GM19455 (cell line): ENCODE results near the gene P3H3.
A peak's percentile ranks its signal among the peaks of the same experiment; 100 is the strongest.
"Not testable (repeated sequence)": the region's sequence is repeated elsewhere in the genome, so short reads cannot be mapped to it uniquely, and the experiment has no call there.

ENCODE experiments used
- ATAC-seq: cut with Tn5 transposase; IDR thresholded peaks from one replicate; pipeline ENCODE4 v1.9.1; 2021; ENCODE audit not compliant: unreplicated experiment

P3H3 gene

DNA sequence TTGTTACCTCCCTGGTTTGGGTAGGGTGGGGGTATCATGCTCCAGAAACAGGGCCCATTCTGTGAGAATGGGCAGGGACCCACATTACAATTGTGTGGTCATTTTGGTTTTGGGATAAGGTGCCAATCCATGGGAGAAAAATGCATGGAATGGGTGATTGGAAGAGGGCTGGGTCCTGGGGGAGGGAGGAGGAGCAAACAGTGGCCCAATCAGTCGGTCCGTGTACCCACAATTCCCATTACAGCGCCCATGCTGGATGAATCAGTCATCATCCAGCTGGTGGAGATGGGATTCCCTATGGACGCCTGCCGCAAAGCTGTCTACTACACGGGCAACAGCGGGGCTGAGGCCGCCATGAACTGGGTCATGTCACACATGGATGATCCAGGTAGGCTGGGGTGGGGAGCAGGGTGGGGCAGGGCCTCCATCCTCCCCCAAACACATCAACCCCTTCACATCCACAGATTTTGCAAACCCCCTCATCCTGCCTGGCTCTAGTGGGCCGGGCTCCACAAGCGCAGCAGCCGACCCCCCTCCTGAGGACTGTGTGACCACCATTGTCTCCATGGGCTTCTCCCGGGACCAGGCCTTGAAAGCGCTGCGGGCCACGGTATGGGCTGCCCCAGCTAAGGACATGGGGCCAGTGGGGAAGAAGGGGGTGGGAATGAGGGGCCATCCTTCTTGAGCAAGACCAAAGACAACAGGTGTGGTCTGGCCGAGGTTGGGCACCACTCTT is 35.5 kb downstream of the P3H3 start:
- ATAC-seq = no peak

DNA sequence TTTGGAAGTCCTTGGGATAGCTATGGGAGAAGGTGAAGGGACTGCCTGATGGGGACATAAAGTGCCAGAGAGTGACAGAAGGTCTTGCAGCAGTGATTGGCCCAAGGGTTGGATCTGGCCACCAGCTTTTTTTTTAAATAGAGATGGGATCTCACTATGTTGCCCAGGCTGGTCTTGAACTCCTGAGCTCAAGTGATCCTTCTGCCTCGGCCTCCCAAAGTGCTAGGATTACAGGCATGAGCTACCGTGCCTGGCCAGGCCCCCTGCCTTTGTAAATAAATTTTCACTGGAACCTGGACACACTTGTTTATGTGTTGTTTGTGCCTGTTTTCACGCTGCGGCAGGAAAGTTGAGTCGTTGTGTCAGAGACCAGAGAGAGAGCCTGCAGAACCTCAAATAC is 37.1 kb downstream of the P3H3 start:
- not testable (repeated sequence) for ATAC-seq

DNA sequence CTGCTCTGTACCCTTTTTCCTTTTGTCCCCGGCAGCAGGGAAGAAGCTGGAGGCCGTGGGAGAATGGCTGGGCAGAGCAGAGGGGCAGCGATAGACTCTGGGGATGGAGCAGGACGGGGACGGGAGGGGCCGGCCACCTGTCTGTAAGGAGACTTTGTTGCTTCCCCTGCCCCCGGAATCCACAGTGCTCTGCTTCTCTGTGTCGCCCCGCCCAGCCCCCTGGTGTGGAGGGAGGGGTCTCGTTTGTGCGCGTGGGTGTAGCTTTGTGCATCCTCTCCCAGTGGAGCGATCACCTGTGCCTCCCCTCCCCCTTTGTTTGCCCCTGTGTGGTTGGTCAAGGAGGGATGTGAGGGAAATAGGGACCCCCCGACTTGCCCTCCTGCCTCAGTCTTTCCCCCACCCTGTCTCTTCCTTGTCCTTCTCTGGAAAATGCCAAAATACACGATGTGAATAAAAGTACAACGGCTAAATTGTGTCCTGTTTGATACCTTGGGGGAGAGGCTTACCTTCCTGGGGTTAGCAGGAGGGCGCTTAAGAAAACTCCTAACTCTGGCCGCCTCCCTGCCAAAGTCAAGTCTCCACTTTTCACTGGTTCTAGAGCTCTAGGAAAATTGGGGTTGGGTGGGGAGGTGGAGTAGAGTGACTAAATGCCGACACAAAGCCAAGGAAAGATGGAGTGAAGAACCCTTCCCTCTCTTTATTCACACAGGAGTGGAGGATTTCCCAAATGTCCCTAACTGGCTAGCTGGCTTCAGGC is 38.1 kb downstream of the P3H3 start:
- no peak for ATAC-seq

DNA sequence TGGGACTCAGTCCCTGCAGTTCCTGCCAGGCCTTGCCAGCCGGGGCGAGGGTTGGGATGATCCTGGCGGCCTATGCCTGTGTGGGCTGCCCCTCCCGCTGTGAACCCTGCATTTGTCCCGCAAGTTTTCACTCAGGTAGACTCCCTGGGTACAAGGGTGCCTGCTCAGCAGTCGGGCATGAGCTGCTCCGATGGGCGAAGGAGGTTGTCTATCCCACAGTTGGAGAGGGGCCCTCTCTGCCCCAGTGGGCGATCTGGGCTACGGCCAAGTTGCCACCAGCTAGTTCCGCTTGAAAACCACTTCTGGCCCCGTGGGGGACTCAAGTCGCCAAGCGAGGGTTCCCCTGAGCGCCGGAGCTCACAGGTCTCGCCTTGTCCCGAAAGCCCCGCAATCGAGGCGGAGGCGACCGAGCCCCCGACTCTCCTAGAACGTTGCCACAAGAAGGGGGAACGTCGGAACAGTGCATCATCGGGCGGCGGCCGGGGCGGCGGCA is 38.8 kb downstream of the P3H3 start:
- ATAC-seq = peak; percentile 11

DNA sequence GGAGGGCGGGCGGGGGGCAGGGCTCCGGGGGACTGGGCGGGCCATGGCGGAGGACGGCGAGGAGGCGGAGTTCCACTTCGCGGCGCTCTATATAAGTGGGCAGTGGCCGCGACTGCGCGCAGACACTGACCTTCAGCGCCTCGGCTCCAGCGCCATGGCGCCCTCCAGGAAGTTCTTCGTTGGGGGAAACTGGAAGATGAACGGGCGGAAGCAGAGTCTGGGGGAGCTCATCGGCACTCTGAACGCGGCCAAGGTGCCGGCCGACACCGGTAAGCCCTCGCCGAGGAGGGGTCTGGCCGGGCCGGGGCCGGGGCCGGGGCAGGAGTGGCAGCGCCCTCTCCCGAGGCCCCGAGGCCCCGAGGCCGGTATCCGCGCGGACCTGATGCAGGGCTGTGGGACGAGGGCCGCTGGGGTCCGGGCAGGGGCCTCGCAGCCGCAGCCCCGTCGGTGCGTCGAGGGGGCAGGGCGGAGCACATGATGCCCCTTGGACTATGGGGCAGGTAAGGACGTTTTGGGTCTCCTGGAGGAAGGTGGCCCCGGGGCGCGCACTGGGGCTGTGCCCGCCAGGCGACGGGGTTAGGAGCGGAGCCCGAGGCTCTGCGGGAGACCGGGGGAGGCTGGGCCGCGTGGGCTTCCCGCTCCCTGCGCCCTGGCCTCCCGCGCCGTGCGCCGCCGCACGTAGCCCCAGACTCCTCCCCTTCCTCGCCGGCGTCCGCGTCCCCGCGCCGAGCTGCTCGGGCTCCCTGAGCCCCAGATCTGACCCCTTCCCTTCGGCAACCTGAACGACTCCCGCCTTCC is 39.4 kb downstream of the P3H3 start, which contains the start of gene TPI1:
TSS of gene TPI1 (plus strand) at position 119 of the 798 bp plus-strand sequence. CDS start at position 155, 36 bp downstream.
- ATAC-seq = peak; percentile 52

DNA sequence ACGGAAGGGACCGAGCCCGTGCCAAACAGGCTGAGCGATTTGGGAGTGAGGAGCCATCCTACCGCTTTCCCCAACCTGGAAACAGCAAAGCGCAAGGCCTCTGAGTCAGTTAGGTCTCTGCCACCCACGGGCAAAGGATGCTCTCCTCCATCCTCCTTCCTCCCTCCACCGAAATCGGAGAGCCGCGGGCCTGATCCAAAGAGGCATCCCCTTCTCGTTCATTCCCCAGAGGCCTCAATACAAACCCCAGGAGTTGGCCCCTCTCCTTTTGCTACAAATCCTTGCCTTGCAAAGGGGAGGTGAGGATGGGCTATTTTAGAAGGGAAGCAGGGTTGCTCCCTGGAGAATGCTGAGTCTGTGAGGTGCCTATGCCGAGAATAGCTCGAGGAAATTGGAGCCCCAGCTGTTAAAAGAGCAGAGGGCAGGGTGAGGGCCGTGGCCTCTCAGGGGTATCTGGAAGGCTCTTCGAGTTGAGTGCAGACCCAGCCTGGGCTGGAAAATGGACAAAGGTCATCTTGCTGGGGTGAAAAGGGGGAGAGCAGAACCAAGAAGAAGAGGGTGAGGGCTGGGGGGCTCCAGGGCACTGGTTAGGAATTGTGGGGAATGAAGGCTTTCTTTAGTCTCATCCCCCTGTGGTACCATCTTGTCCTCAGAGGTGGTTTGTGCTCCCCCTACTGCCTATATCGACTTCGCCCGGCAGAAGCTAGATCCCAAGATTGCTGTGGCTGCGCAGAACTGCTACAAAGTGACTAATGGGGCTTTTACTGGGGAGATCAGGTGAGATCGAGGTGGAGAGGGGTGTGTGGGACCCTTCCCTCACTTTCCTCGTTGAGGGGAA is 40.2 kb downstream of the P3H3 start:
- no peak for ATAC-seq

DNA sequence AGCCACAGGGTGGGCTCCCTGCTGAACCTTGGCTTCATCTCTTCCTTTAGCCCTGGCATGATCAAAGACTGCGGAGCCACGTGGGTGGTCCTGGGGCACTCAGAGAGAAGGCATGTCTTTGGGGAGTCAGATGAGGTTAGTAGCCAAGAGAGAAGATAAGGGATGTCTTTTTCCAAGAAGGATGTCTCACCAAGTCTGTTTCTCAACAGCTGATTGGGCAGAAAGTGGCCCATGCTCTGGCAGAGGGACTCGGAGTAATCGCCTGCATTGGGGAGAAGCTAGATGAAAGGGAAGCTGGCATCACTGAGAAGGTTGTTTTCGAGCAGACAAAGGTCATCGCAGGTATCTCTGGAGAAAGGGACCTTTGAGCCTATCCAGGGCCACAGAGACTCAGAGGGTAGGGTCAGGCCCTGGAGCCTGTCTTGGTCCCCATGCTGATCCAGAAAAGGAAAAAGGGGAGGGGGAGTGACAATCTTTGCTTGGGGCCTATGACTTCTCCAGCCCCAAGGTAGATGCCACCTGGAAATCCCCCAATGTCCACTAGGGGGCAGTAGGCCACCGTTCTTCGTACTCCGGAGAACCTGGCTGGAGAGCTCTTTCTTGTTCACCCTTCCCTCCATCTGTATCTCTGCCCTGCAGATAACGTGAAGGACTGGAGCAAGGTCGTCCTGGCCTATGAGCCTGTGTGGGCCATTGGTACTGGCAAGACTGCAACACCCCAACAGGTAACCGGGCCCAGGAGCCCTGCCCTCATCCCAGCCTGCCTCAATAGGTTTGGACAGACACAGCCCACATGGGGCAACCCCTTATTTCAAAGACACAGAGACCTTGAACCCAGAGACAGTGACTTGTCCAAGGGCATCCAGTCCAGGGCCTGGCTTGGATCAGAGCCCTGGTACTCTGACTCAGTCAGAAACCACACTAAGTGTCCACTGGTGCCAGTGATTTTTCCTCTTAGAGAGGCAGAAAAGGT is 41.1 kb downstream of the P3H3 start:
- no peak for ATAC-seq

DNA sequence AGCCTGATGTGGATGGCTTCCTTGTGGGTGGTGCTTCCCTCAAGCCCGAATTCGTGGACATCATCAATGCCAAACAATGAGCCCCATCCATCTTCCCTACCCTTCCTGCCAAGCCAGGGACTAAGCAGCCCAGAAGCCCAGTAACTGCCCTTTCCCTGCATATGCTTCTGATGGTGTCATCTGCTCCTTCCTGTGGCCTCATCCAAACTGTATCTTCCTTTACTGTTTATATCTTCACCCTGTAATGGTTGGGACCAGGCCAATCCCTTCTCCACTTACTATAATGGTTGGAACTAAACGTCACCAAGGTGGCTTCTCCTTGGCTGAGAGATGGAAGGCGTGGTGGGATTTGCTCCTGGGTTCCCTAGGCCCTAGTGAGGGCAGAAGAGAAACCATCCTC is 42.1 kb downstream of the P3H3 start:
- ATAC-seq = not testable (repeated sequence)

DNA sequence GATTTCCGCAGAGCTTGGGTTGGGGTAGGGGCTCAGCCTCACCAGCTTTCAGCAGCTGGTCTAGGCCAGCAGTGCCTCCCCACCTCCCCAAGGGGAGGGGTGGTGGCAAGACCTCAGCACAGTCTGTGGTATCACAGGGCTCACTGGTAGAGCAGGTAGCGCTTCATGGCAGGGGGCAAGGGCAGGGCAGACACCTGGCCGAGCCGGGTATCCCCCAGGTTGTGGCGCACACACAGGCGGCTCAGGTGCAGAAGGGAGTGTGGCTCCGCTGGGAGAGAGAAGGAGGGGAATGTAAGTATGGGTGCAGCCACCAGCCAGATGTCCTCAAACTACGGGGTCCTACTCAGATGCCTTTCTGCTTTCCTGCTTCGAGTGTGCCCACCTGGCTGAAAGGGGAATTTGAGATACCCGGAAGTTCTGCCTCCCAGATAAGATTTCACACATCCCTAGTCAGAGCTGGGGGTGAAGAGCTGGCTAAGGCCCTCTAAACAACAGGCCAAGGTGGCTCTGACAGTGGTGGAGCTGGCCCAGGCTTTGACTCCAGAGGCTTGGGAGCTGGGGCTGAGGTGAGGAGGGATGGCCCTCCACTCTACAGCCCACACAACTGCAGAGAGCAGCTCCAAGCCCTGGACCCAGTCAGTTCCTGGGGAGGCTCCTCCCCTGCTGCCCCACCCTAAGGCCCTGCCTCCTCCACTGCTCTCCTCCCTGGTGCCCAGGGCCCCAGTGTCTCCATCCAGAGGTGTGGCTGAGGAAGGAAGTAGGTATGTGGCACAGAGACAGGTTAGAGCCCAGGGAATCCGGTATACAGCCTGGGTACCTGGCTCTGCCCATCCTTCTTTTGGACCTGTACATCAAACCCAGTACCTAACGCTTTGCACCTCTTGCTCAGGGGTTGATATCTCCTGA is 43.1 kb downstream of the P3H3 start:
- no peak for ATAC-seq

DNA sequence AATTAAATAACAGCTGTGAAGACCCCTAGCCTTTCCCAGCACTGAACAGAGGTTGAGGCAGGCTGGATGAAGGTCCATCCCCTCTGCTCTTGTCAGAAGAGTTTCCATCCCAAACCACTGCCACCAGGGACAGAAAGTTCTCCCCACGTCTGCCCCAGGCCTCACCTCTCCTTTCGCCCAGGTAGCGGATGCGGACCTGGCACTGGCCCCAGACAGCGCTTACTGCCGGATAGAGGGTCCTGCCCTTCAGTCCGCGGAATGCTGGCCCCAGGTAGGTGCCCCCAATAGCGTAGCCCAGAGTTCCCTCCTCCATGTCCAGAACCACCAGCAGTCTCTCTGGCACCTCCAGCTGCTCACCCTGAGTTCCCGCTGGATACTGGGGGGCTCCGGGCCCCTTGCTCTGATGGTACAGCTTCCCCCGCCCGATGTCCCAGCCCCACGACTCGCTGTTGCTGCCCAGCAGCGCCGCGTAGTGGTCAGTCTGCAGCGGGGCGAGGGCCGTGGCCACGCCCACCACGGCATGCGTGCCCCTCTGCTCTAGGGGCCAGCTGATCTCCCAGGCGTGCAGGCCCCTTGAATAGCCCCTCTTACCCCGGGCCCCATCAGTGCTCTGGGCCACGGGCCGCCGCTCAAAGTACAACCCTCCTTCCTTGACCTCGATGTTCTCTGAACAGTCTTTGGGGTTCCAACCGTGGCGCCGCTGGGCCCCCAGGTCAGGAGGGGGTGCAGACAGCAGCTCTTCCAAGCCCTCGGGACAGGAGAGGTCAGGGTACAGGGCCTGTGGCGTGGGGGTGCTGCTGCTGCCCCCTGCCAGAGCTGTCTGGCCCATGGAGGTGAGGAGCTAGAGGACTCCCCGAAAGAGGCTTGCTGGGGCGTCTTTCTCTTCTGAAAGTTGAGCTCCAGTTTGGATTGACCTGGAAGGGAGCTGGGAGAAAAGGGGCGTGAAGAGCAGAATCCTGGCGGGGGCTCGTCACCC is 44.2 kb downstream of the P3H3 start:
- ATAC-seq = no peak

DNA sequence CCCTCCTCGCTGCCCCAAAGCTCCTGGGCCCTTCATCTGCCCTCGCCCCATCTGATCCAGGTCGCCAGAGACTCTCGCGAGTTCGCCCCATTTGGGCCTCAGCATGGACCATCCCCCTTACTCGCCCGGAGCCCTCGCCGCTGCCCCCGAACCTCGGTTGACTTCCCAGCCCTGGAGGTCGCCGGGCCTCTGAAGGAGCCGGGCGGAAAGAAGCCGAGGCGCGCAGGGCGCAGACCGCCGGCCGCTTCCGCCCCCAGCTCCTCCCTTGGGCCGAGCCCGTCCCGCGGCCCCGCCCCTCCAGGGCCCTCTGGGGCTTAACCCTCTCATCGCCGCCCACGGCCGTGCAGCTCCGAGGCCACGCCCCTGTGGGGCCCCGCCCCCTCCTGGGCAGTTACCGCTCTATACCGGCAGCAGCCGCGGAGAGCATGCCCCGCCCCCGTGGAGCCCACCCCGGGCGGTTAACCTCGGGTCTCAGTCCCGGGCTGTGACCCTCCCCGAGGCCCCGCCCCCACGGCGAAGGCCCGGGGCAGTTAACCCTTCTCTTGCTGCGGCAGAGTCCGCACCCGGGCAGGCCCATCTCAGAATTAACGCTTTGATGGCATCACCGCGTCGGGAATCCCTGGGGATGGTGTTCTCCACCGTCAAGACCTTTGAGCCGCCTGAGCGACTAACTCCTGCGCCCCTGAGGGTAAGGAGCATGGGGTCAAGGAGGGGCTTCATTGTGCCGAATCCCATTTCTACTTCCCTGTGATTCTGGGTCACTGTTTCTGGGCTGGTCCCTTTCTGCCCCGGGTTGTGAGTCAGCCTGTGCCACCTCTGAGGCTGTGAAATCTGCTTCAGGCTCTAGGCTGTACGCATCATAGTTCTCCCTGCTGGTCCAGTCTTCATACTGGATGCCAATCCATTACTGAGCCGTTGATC is 45.1 kb downstream of the P3H3 start, which contains the start of gene SPSB2:
TSS of gene SPSB2 (minus strand) at position 210 of the 921 bp plus-strand sequence. CDS start 402 bp downstream, outside the sequence.
- ATAC-seq = peak; percentile 72

DNA sequence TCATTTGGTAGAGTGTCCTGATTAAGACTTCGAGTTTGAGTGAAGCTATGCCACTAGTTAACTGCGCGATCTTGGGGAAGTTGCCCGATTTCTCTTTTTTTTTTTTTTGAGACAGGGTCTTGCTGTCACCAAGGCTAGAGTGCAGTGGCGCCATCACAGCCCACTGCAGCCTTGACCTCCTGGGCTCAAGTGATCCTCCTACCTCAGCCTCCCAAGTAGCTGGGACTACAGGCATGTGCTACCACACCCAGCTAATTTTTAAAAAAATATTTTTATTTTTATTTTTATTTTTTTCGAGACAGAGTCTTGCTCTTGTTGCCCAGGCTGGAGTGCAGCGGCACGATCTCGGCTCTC is 45.8 kb downstream of the P3H3 start:
- not testable (repeated sequence) for ATAC-seq

DNA sequence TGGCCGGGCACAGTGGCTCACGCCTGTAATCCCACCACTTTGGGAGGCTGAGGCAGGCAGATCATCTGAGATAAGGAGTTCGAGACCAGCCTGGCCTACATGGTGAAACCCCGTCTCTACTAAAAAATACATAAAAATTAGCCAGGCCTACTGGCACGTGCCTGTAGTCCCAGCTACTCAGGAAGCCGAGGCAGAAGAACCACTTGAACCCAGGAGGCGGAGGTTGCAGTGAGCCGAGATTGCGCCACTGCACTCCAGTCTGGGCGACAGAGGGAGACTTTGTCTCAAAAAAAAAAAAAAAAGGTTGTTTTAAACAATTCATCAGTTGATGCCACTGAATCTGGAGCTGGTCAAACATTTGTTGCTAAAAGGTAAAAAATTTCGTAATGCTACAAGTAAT is 51.6 kb downstream of the P3H3 start:
- not testable (repeated sequence) for ATAC-seq

DNA sequence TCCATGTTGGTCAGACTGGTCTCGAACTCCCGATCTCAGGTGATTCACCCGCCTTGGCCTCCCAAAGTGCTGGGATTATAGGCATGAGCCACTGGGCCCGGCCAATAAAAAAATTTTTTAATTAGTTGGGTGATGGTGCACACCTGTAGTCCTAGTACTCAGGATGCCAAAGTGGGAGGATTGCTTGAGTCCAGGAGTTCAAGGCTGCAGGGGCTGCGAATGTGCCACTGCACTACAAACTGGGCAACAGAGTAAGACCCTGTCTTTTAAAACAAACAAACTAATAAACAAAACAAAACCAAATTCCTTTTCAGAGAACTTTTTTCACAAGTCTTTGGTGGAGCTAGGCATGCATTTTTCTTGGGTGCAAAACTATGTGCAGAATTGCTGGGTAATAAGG is 55.0 kb downstream of the P3H3 start:
- ATAC-seq = no peak

DNA sequence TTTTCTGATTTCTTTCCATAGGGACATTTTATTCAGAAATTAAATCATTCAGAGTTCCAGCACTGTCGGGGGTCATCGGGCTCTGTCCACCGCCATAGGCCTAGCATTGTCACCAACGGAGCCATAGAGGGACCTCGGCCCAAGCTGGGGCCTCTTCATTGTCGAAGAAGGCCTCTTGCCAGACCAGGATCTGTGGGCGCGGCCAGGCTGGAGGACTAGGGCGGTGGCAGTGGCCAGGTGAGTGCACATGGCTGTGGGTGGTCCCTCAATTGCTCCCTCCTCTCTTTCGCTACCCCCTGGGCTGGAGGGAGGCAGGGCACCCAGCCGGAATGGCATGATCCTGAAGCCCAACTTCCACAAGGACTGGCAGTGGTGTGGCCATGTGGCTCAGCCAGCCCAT is 55.5 kb downstream of the P3H3 start:
- ATAC-seq = no peak

DNA sequence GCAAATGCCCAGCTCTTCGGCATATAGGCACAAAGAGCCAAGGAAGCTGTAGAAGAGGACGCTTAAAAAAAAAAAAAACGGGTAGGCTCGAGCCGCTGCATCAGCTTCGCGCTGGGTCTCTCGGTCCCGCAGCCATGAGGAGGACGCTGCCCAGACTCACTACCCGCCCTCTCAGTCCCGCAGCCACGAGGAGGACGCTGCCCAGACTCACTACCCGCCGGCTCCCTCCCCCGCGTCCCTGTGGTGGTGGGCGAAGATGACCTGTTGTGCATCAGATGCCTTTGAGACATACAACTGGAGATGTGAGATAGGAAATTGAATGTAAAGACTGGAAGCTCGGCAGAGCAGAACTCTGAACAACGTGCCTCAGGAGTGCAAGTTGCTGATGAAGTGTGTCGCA is 56.3 kb downstream of the P3H3 start:
- ATAC-seq = no peak
